GM21786 (cell line): Measurements from ENCODE around the gene KIF6.
"Not testable (repeated sequence)": the region's sequence is repeated elsewhere in the genome, so short reads cannot be mapped to it uniquely, and the experiment has no call there.

ENCODE experiments used
- ATAC-seq: cut with Tn5 transposase; IDR thresholded peaks from one replicate; pipeline ENCODE4 v1.9.1; 2021; ENCODE audit not compliant: unreplicated experiment

The KIF6 gene

DNA sequence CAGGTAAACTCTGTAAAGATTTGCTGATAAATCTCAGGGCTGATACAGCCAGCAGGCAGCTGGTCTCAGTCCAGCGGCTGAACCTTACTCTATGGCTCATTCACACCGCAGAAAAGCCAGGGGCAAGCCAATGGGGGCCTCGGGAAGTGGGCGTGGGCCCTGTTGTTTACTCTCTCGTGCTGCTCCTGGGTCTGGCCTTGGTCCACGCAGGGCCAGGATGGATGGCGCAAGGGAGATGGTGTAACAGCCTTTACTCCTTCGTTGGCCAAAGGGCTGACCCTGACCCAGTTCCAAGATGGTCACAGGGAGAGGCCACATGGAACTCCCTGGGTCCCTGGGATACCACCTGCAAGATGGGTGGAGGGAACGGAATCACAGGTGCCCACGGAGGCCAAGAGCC lies 427.1 kb downstream of the KIF6 start:
- no peak for ATAC-seq

DNA sequence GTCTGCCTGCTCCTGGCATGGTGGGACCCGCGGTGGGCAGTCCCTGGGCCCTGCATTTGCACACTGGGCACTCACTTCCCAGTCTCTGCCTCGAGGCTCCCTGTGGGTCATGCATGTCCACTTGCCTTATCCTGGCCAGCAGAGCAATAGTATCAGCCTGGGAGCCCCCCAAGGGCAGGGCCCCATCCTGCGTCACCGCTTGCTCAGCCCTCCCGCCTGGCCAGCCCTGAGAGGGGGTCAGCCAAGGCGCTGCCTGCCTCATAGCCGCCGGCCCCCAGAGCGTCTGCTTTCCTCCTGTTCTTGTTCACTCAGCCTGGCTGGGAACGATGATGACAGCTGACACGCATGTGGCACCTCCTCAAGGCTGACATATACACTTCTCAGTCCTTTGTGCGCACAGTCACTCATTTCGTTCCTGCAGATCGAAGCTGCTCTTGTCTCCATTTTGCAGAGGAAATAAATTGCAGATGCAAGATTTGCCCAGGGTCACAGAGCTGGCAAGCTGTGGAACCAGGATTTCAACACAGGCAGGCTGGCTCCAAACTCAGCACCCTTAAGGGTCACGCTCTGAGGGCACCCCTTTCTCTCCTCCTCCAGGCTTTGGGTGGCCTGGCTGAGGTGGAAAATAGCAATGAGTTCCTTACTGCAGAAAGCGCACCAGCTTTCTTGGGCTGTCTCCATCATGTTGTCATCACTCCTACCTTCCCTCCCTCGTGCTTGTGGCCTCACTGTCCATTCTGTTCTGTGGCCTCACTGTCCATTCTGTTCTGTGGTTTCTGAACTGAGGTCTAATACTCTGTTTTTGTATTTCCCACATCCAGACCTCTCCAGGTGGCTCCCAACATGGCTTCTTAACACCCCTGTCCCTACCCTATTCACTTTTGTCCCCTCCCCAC lies 428.2 kb downstream of the KIF6 start:
- ATAC-seq: no peak

DNA sequence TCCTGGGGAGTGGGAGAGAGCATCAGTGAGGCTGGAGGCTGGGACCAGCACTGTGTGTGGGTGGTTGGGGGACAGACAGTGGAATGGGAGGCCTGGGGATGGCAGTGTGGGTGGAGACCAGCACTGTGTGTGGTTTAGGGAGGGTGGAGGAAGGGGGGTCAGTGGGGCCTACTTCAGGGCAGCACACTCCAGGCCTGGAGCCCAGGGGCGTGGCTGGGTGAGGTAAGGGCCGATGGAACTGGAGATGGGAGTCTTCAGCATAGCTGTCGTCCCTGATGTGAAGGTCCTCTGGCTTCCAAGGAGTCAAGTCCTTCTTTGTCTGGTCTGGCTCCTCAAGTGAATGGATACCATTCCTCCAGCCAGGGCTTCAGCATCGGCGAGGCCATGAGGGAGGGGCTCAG lies 429.6 kb downstream of the KIF6 start:
- no peak for ATAC-seq

DNA sequence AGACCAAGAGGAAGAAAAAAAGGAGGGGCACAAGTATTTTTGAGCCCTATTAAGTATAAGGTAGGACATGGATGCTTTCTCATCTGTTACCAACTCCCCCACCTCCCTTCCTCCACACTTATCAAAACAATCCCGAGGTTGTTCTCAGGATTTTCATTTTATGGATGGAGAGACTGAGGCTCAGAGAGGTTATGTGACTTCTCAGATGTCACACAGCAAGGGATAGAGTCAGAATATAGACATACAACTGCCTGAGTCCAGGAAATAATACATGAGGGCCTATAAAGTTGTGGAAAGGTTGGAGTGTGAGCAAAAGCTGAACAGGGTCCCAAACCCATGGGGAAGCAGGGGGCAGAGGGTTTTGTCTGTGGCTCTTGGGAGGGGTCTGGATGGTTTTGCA lies 430.3 kb downstream of the KIF6 start:
- no peak for ATAC-seq

DNA sequence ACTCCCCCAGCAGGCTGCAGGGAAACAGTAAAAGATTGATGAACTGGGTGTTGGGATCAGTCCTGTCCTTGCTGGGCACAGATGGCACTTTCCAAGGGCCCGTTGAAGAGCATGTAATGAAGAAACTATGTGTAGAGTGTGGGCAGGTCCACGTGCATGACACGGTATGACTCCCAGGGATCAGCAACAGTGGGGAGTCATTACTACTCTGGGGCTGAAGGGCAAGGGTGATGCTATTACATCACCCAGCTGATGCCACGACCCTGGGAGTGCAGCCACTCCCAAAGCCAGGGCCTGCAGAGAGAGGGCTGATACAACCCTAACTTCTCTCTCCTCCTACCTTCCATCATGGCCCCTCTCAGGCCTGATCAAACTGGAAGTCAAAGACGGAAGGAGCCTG lies 431.1 kb downstream of the KIF6 start:
- no peak for ATAC-seq

DNA sequence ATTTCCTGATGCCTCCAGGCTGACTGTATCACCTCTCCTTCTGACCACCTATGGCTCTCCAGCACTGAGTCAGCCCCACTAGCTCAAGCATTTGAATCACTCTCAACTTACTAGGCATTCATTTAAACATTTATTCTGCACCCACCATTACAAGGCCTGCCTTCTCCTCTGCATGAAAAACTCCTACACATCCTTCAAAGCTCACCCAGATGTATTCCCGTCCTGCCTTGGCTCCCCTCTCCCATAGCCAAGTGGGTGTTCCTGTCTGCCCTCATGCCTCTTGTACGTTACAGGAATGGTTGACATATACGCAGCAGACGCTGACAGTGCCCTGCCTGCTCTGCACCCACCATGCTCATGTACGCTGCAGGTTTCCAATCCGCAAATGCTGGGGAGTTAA lies 432.6 kb downstream of the KIF6 start:
- no peak for ATAC-seq

DNA sequence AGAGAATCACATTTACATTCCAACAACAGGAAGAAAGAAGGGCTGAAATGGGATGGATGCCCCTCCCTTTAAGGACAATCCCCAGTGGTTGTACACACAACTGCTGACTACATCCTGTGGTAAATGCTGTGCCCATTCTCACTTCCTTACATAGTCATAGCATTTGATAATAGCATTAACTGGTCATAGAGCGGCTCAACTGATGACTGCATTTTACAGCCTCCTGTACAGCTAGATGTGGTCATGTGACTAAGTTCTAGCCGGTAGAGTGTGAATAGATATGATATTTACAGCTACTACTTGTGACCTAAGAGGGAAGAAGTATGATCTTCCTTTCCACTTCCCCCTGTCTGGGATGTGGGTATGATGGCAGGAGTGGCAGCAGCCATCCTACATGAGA lies 435.7 kb downstream of the KIF6 start:
- no peak for ATAC-seq

DNA sequence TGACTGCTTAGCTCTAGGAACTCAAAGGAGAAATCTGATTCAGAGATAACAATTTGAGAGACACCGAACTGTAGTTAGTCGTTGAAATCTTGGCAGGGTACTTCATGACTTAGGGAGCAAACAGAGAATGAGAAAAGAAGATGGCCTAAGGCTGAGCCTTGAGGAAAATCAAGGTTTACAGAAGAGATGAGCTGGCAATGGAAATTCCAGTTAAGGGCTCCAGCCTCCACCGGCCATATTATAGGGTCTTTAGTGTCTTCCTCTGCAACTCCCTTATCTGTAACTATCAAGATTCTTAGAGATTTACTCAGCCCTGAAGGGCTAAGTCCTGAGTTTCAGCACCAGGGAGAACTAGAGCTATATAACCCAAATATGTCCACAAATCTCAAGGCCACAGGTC lies 437.6 kb downstream of the KIF6 start:
- ATAC-seq: no peak

DNA sequence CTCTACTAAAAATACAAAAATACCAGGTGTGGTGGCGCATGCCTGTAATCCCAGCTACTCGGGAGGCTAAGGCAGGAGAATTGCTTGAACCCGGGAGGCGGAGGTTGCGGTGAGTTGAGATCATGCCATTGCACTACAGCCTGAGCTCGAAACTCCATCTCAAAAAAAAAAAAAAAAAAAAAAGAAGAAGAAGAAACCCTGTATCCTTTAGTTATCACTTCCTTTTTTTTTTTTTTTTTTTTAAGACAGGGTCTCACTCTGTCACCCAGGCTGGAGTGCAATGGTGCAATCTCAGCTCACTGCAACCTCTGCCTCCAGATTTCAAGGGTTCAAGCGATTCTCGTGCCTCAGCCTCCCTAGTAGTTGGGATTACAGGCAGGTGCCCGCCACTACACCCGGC lies 438.6 kb downstream of the KIF6 start:
- not testable (repeated sequence) for ATAC-seq

DNA sequence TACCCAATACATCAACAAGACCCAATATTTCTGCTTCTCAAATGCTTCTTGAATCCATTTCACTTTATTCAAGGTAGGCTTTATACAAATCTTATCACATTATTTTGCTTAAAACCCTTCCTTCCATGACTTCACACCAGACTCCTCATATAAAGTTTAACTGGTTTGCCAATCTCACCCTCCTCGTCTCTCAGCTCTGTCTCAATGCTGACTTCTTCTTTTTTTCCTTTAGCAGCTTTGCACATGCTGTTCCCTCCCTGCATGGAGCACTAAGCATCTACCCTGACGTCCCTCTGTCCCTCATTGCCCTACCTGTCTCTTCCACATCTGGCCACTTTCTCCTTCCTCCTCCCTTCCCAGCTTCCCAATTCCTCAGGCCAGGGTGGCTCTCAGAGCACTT lies 442.4 kb downstream of the KIF6 start:
- ATAC-seq: no peak

DNA sequence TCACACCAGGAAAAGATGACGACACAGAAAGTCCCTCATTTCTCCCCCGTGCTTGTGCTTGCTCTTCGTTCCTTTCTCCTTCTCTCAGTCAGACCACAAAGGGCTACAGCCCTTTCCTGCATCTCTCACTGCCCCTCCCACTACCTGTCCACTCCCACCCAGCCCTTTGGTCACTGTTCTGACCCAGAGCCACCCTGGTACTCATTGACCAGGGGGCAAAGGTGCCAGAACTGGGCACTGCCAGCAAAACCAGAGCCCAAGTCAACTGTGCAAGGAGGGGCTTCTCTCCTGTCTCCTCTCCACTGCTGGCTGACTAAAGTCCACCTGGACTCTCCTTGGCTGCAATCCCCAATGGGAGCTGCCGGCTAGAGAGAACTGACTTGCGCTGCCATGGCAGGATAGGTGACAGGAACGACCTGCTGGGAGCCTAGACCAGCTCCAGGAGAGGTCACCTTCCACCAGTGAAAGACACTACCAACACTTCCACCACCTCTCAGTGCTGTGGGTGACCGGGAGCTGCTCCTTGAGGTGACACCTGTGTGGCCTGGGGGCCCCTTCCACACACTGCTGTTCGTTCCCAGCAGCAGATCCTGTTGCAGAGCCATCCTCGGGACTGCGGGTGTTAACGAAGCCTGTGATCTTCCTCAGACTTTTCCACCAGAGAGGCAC lies 443.8 kb downstream of the KIF6 start:
- ATAC-seq: no peak

DNA sequence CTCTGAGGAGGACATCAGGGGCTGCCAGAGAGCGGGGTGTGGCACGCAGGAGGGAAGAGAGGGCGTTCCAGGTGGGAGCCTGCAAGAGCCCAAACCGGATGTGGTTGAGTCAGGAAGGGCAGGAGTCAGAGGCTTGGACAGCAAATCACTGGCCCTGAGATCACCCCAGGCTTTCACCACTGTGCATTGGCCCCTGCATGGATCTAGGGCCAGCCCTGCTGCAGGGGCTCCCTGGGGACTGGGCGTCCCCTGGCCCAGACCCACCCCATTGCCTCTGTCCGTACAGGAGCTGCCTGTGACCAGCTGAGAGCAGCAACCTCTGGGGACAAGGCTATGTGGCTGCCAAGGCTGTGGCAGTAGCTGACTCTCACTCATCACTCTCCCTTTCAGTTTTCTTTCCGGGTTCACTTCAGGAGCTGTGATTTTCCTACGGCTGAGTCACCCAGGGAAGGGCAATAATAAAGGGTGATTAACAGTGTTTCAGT lies 444.9 kb downstream of the KIF6 start:
- ATAC-seq: no peak
